HCT116 (cell line): Measurements from ENCODE around the gene ATAD3C. TPM values are rescaled to one million over a fixed set of nuclear protein-coding genes. Genes with fewer than 3 reads are reported as not detected.

Experiments used
- ATAC-seq: fragments of 200-7000 bp; cut with Tn5 transposase; 2 replicates; pipeline ENCODE4 v1.9.1; 2020; ENCODE audit warnings: mild to moderate bottlenecking, moderate library complexity
- BruUV-seq: library from RNA; stranded (reverse); fragments of 400-500 nt; replicated peaks from 2 replicates; lab custom pipeline; 2021; lab: Mats Ljungman, UMichigan
- CTCF ChIA-PET: fragments of 300-600 bp; sonication (Branson Sonifier 250); formaldehyde crosslinking; loops from one replicate; lab custom pipeline; 2021; ENCODE audit warnings: antibody characterized with exemption; lab: Charles Lee
- POLR2A ChIA-PET: fragments of 300-600, 350-600 bp; sonication (Branson Sonifier 250); formaldehyde crosslinking; loops from one replicate; lab custom pipeline; 2021; ENCODE audit warnings: antibody characterized with exemption; lab: Charles Lee
- RAD21 ChIA-PET, 2 experiments: fragments of 300-600 bp; sonication (Branson Sonifier 250); formaldehyde crosslinking; loops; one replicate each; lab custom pipeline; 2023; ENCODE audit warnings: low total read pairs in 2 of 2; ENCODE audit not compliant: uncharacterized antibody in 2 of 2, unreplicated experiment in 2 of 2, low non-redundant PET in 1 of 2; lab: Charles Lee
- DNase-seq: peaks from one replicate; pipeline ENCODE4 v3.0.0-alpha.2; 2010; ENCODE audit warnings: low read depth, low spot score
- H2AFZ ChIP-seq: fragments of 200-600 bp; shearing (Covaris generic), sonication (generic); 2 replicates; pipeline ENCODE4 v1.6.1; 2017; ENCODE audit warnings: low read depth, mixed run types, mixed read lengths, antibody characterized with exemption, low read length; ENCODE audit not compliant: poor library complexity, severe bottlenecking
- H3K27ac ChIP-seq: 2 replicates; pipeline ENCODE4 v1.5.1; 2012; ENCODE audit warnings: low read depth, low read length
- H3K27me3 ChIP-seq: fragments of 200-600 bp; sonication (generic); 2 replicates; pipeline ENCODE4 v1.6.1; 2016; ENCODE audit warnings: mixed run types, low read length, mixed read lengths; ENCODE audit not compliant: insufficient read depth
- H3K36me3 ChIP-seq, 2 experiments: fragments of 200-500 bp in 1 of 2; fragments of 200-600 bp in 1 of 2; sonication (Bioruptor generic) in 1 of 2; sonication (generic) in 1 of 2; 2 replicates each; pipeline versions ENCODE4 v1.5.1 to v1.6.1; 2014 to 2016; ENCODE audit warnings: low read length in 2 of 2, inconsistent platforms in 1 of 2, mixed read lengths in 1 of 2, mixed run types in 1 of 2; ENCODE audit not compliant: insufficient read depth in 2 of 2, control insufficient read depth in 1 of 2
- H3K4me1 ChIP-seq, 2 experiments: fragments of 200-600 bp in 1 of 2; sonication (generic) in 1 of 2; 2 replicates each; pipeline versions ENCODE4 v1.5.1 to v1.6.1; 2012 to 2017; ENCODE audit warnings: low read length in 2 of 2, inconsistent platforms in 1 of 2, mild to moderate bottlenecking in 1 of 2, mixed read lengths in 1 of 2, mixed run types in 1 of 2, moderate library complexity in 1 of 2; ENCODE audit not compliant: insufficient read depth in 2 of 2, control insufficient read depth in 1 of 2
- H3K4me2 ChIP-seq: fragments of 200-600 bp; sonication (generic); 2 replicates; pipeline ENCODE4 v1.6.1; 2017; ENCODE audit warnings: mixed run types, low read length, mixed read lengths
- H3K4me3 ChIP-seq, 2 experiments: fragments of 200-600 bp in 1 of 2; sonication (generic) in 1 of 2; replicated peaks in 1 of 2; 2 replicates each; pipeline ENCODE4 v1.5.1; 2011 to 2016; ENCODE audit warnings: low read length in 2 of 2, control low read depth in 1 of 2, low read depth in 1 of 2, mild to moderate bottlenecking in 1 of 2, mixed read lengths in 1 of 2, mixed run types in 1 of 2
- H3K79me2 ChIP-seq: fragments of 200-600 bp; sonication (generic); 2 replicates; pipeline ENCODE4 v1.6.1; 2017; ENCODE audit warnings: mild to moderate bottlenecking, mixed run types, low read length, moderate library complexity, mixed read lengths; ENCODE audit not compliant: insufficient read depth
- H3K9ac ChIP-seq: fragments of 200-600 bp; sonication (generic); 2 replicates; pipeline ENCODE4 v1.6.1; 2016; ENCODE audit warnings: low read length, mixed read lengths
- H3K9me2 ChIP-seq: fragments of 200-600 bp; sonication (generic), shearing (Covaris generic); 2 replicates; pipeline ENCODE4 v1.6.1; 2017; ENCODE audit warnings: mixed run types, mild to moderate bottlenecking, moderate library complexity; ENCODE audit not compliant: insufficient read depth
- H3K9me3 ChIP-seq, 2 experiments: fragments of 200-500 bp in 1 of 2; fragments of 200-600 bp in 1 of 2; sonication (Bioruptor generic) in 1 of 2; sonication (generic) in 1 of 2; 2 replicates each; pipeline ENCODE4 v1.6.1; 2014 to 2017; ENCODE audit warnings: low read length in 2 of 2, mixed read lengths in 2 of 2, inconsistent platforms in 1 of 2, low read depth in 1 of 2, mild to moderate bottlenecking in 1 of 2, mixed run types in 1 of 2, moderate library complexity in 1 of 2; ENCODE audit not compliant: control insufficient read depth in 1 of 2, insufficient read depth in 1 of 2
- H4K20me1 ChIP-seq: fragments of 200-600 bp; sonication (generic), shearing (Covaris generic); 2 replicates; pipeline ENCODE4 v1.6.1; 2017; ENCODE audit warnings: mixed run types, mild to moderate bottlenecking, moderate library complexity; ENCODE audit not compliant: insufficient read depth
- CEBPB ChIP-seq: IDR thresholded peaks from 2 replicates; pipeline ENCODE4 v1.6.1; 2012; ENCODE audit warnings: low read depth
- POLR2A ChIP-seq: IDR thresholded peaks from 2 replicates; pipeline ENCODE4 v1.7.0; 2011; ENCODE audit warnings: borderline replicate concordance; ENCODE audit not compliant: insufficient read depth, insufficient read length; ENCODE audit errors: extremely low read depth
- RAD21 ChIP-seq: IDR thresholded peaks from 2 replicates; pipeline ENCODE4 v1.6.1; 2012; ENCODE audit warnings: low read depth, mild to moderate bottlenecking
- REST ChIP-seq: IDR thresholded peaks from 2 replicates; pipeline ENCODE4 v1.6.1; 2012; ENCODE audit warnings: low read depth
- SP1 ChIP-seq: IDR thresholded peaks from 2 replicates; pipeline ENCODE4 v1.6.1; 2012; ENCODE audit warnings: low read depth
- TCF7L2 ChIP-seq: IDR thresholded peaks from 2 replicates; pipeline ENCODE4 v1.7.0; 2011; ENCODE audit warnings: borderline replicate concordance, inconsistent platforms; ENCODE audit not compliant: insufficient read depth, insufficient read length; ENCODE audit errors: extremely low read depth
- YY1 ChIP-seq: IDR thresholded peaks from 2 replicates; pipeline ENCODE4 v1.6.1; 2011; ENCODE audit warnings: low read length, low read depth, moderate library complexity, mild to moderate bottlenecking; ENCODE audit not compliant: insufficient replicate concordance; ENCODE audit errors: extremely low read depth
- ZBTB33 ChIP-seq: IDR thresholded peaks from 2 replicates; pipeline ENCODE4 v1.6.1; 2011; ENCODE audit warnings: mild to moderate bottlenecking, low read length, moderate library complexity; ENCODE audit not compliant: insufficient replicate concordance; ENCODE audit errors: extremely low read depth
- intact Hi-C: fragments of 100-400 bp; cut with micrococcal nuclease; formaldehyde crosslinking; loops from 2 replicates; pipeline ENCODE4 v1.10.0; 2022
- total RNA-seq: library from RNA; stranded (reverse); gene quantifications from one replicate; pipeline ENCODE4 v1.2.1, GENCODE V29; 2021; ENCODE audit not compliant: unreplicated experiment

ATAD3C gene
- total RNA-seq, 1 experiment from 2014 or later: 0.61 TPM

DNA sequence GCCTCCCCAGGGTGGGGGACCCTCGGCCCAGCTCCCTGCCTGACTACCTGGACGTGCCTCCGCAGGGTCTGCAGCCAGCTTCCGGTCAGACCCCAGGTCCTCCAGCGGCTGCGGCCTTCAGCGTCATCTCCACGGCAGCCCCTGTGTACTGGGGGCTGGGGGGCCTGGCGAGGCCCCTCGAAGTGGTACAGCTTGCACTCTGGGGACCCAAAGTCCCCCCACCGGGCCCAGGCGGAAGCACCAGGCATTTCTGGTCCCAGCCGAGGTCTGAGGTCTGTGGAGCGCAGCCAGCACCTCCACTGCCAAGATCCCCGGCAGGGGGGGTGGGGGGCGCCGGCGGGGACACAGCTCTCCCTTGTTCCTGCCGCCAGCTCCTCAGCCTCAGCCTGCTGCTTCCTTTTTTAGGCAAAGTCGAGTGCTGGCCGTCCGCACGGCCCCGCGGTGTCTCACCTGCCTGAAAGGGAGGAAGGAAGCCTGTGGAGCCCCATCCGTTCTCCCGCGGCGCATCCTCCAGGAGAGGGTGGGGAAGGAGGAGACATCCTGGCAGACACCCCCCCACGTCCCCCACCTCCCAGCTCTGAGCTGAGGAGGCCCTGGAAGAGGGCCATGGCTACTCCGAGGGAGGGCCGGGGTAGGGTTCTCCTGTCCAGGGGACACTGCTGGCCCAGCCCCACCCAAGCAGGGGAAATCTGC lies 15.2 kb upstream of the ATAD3C start:
- ChIA-PET RAD21 (interaction anchor here (1.2 to 1.4 kb wide), 2 partner anchors 9 to 28 kb away, joined by 3 read pairs; no protein-coding TSS in a partner anchor), CTCF (no interaction called here), POLR2A (interaction anchor here (0.9 to 1.5 kb wide), 3 partner anchors 10 to 59 kb away, joined by 3 to 5 read pairs (median 3); partner anchors contain the start of genes AURKAIP1 and CCNL2)
- no peaks in the 10 kb centered on the region for H3K9me3 ChIP-seq
- H2AFZ ChIP-seq: no peak overlapping the region
- peaks cover 33% of the 10 kb centered on the region; the same call in 1 of the 2 replicates for H3K79me2 ChIP-seq
- no TSS peak for BruUV-seq
- peak overlapping the region; percentile 99 for H3K27ac ChIP-seq
- no peaks in the 10 kb centered on the region for H3K9me2 ChIP-seq
- TF ChIP-seq TCF7L2: no peak
- H3K9ac ChIP-seq: peak overlapping the region; percentile 88
- no peak for DNase-seq
- no peaks in the 10 kb centered on the region for H4K20me1 ChIP-seq
- no peaks in the 10 kb centered on the region for H3K27me3 ChIP-seq
- no peaks in the 10 kb centered on the region for H3K36me3 ChIP-seq
- intact Hi-C loops: no loop called here
- peak overlapping the region; percentile 99 for H3K4me2 ChIP-seq
- H3K4me3 ChIP-seq: peak overlapping the region; percentile 80 to 92
- peak; percentile 15 for ATAC-seq
- H3K4me1 ChIP-seq: peaks cover 45 to 67% of the 10 kb centered on the region in 2 experiments

GRCh38 chr1:1434824-1435105 lies 14.7 kb upstream of the ATAD3C start:
- Histone ChIP-seq H3K79me2 (peaks cover 33% of the 10 kb centered on the region; the same call in 1 of the 2 replicates), H3K4me3 (peak overlapping the region; percentile 80 to 92), H2AFZ (no peak overlapping the region), H3K9me2 (no peaks in the 10 kb centered on the region)
- BruUV-seq: no TSS peak
- no peak for DNase-seq
- RAD21 ChIA-PET: interaction anchor here (1.2 to 1.4 kb wide), 2 partner anchors 10 to 29 kb away, joined by 3 read pairs; no protein-coding TSS in a partner anchor
- POLR2A ChIA-PET: no interaction called here
- no peak for TF ChIP-seq REST
- TF ChIP-seq YY1: no peak
- no peak for TF ChIP-seq ZBTB33
- no peak for TF ChIP-seq SP1
- no peak for TF ChIP-seq POLR2A
- no peak for TF ChIP-seq RAD21
- TF ChIP-seq CEBPB: no peak
- TF ChIP-seq, all 23 proteins: peak for 0
- peak overlapping the region; percentile 88 for H3K9ac ChIP-seq
- H3K27me3 ChIP-seq: no peaks in the 10 kb centered on the region
- H3K4me1 ChIP-seq: peaks cover 45 to 64% of the 10 kb centered on the region in 2 experiments
- peak overlapping the region; percentile 99 for H3K27ac ChIP-seq
- peak overlapping the region; percentile 99 for H3K4me2 ChIP-seq
- H4K20me1 ChIP-seq: no peaks in the 10 kb centered on the region
- no peak for ATAC-seq
- CTCF ChIA-PET: no interaction called here
- H3K36me3 ChIP-seq: no peaks in the 10 kb centered on the region
- intact Hi-C loops: no loop called here
- no peaks in the 10 kb centered on the region for H3K9me3 ChIP-seq
